Measurements from ENCODE around the gene ARPP19.
A peak's percentile ranks its signal among the peaks of the same experiment; 100 is the strongest.
"Not testable (repeated sequence)": the region's sequence is repeated elsewhere in the genome, so short reads cannot be mapped to it uniquely, and the experiment has no call there.

ARPP19 gene, protein sequence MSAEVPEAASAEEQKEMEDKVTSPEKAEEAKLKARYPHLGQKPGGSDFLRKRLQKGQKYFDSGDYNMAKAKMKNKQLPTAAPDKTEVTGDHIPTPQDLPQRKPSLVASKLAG

DNA sequence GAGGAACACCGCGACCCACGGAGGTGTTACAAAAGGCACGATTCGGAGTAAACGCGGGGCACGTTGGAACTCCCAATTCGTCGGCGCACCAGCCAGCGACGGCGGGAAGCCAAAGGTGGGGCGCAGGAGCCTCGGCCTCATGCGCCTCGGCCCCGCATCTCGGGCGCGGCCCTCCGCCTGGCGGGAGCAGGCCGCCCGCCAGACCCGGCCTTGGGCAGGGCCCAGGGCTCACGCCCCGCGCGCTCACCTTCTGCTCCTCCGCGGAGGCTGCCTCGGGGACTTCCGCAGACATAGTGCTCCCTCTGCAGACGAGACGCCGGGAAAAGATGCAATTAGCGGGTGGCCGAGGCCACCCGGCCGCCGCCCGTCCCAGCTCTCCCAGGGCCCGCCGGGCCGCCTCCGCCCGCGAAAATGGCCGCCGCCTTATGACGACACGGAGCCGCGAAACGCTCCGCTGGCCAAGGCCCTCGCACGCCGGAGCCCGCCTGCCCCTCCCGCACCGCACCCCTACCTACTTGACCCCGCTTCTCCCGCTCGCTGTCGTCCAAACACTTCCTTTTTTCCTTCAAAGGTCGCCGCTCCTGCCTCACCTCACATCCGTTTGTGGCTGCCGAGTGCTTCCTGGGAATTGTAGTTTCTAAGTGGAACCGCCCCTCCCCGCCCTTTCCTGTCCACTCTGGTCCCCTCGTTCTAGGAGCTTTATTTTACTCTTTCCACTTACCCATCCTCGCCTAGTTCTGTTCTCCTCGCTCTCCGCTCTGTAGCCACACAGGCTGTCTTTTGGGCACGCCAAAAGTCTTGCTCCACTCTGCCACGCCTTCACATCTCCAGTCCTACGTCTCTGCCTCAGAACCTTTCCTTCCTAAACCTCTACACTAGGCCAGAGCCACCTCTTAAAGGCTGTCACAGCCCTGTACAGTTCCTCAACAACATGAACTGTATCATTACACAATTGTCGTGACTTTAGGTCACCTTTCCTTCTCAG lies at the start of gene ARPP19:
TSS of gene ARPP19 (minus strand) at position 430 of the 985 bp plus-strand sequence. CDS start at position 292, 138 bp downstream.
- peak; percentile 68 to 76 for DNase-seq

DNA sequence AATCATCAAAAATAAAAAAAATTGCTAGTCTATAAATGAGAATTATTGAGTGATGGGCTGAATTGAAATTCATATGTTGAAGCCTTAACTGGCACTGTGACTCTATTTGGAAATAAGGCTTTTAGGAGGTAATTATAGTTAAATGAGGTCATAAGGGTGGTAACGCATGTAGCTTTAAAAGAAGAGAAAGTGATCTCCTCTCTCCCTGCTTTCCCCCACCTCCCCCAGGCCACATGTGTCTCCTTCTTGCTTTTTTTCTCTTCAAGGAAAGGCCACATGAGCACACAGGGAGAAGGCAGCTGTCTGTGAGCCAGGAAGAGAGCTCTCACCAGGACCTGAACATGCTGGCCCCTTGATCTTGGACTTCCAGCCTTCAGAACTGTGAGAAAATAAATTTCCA lies 48.2 kb upstream of the ARPP19 start:
- no peak for DNase-seq

DNA sequence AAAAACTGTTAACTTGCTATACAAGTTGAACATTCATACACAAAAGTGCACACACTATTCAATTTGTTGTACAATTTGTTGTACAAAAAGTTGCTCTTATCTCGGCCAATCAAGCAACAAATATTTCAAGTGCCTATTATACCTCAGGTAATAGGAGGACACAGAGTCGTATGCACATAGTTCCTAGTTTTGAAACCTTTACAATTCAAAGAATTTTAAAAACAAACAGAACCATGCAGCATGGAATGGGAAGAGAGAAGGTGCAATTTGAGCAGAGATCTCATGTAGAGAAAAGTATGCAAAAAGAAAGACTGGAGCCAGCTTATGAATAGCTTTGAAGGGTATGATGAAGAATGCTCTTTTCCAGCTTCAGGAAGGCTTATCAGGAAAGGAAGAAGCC lies 46.5 kb upstream of the ARPP19 start:
- DNase-seq: no peak

DNA sequence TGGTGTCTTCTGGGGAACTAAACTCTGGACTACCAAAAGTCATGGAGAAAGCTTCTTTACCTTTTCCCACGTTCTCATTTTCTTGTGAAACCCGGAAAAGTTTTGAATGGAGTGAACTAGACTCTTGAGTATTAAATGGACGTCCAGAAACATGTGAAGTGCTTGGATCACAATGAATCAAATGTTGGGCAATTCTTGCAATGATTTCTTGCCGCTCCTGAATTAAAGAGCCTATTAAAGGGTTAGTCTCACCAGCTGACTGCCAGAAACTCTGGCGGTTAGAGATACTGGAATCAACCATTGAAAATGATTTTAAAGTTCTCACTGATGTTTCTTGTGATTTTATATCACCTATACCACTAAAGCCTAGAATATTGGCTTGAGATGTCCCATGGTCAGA lies 40.8 kb upstream of the ARPP19 start:
- no peak for DNase-seq

DNA sequence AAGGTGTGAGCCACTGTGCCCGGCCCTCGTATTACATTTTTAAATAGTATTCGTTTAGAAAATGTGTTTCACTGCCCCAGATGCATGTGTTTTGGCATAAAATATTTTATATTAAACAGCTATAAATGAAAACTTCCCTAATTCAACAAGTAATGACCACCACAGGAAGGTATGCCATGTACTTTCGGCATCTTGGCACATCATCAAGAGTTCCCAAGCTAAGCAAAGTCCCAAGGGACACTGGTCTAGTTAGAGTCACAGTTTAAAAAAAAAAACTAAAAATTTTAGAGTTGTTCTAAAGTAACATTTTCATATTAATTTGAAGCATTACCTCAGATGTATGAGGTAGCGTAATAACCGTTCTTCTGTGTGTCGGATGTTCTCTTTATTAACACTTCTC lies 15.6 kb upstream of the ARPP19 start:
- no peak for DNase-seq

DNA sequence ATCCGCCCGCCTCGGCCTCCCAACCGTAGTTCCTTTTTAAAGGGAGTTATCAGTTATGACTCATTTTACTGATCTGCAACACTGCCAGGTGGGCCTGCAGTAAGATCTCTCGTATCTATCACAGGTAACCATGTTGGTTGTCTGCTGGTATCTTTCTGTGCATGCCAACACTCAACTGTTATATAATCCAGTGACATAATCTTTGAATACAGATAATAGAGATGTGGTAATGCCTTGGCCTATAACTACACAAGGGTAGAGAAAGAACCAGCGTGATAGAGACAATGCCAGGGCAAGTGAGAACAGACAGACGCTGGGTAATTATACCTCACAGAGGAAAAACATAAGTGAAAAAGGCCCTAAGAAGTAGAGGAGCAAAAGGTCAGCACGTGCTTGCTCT lies 11.0 kb upstream of the ARPP19 start:
- no peak for DNase-seq

DNA sequence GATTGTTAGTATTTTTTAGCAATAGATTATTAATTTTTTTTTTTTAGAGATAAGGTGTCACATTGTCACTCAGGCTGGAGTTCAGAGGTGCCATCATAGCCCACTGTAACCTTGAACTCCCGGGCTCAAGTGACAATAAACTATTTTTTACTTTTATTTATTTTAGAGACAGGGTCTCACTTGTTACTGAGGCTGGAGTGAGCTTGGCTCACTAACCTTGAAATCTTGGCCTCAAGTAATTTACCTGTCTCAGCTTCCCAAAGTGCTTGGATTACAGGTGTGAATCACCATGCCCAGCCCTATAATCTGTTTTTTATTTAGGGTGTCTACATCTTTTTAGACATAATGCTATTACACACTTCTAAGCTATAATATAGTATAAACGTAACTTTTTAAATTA lies 7.9 kb upstream of the ARPP19 start:
- no peak for DNase-seq

DNA sequence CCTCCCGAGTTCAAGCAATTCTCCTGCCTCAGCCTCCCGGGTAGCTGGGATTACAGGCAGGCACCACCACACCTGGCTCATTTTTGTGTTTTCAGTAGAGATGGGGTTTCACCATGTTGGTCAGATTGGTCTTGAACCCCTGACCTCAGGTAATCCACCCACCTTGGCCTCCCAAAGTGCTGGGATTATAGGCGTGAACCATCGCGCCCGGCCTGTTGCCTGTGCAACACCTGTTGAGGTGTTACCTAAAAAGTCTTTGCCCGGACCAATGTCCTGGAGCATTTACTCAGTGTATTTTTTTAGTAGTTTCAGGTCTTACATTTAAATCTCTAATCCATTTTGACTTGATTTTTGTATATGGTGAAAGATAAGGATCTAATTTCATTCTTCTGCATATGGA lies 6.7 kb upstream of the ARPP19 start:
- DNase-seq: not testable (repeated sequence)

DNA sequence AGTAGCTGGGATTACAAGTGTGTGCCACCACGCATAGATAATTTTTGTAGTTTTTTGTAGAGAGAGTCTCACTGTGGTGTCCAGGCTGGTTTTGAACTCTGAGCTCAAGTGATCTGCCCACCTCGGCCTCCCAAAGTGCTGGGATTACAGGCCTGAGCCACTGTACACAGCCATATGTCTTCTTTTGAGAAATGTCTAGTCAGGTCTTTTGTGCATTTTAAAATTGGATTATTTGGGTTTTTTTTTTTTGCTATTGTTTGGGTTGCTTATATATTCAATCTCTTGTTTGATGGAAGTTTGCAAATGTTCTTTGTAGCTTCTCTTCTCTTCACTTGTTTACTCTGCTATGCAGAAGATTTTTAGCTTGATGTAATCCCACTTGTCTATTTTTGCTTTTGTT lies 6.2 kb upstream of the ARPP19 start:
- DNase-seq: no peak

DNA sequence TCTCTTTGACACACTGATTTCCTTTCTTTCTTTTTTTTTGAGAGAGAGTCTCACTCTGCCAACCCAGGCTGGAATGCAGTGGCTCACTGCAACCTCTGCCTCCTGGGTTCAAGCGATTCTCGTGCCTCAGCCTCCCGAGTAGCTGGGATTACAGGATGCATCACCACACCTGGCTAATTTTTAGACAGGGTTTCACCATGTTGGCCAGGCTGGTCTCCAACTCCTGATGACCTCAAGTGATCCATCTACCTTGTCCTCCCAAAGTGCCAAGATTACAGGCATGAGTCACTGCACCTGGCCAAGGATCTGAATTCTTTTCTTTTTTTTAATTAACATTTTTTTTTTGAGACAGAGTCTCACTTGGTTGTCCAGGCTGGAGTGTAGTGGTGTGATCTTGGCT lies 5.8 kb upstream of the ARPP19 start:
- not testable (repeated sequence) for DNase-seq

DNA sequence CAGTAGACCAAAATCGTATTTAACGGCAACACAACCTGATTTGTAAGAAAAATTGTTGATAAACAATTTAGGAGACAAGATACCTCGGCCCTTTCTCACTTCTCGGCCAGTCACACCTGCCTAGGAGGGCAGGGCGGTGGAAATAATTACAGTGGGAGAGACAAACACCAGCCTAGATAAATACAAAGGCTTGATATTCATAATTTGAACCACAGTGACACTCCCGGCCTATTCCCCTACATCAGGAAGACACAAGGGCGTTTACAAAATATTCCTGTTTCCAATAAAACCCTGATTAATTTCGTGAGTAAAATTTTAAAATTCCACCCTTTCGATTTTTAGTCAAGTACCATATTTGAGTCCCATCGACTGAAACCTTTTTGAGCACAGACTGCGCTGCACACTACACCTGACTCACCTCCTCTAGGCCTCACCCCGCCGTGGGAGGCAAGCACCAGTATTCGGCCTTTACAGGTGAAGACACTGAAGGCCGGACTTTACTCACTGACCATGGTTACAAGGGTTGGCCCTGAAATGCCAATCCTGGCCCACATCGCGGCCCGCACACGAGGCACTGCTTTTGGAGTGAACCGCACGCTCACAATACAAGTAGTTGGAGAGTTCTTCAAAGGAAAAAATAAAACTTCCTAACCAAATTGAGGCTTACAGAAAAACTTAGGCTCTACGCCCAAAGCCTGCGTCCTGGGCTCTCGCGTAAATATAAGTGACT lies 794 bp downstream of the ARPP19 start:
- peak; percentile 40 to 44 for DNase-seq

DNA sequence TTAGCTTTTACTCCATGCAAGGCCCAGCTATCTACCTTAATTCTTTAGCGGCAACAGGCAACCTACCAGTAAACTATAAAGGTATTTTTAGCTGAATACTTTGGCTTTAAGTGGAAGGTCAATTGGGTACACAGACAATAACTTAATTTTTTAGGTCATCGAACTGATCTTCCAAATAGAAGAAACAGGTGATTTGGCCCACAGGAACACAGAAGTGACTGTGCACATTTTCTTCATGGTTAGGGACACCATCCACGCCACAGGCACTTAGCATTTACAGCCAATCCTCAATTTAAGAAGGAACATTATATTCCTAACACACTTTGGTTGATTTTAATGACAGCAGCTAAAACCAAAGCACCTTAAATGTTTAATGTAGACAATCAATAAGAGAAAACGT lies 1.9 kb downstream of the ARPP19 start:
- no peak for DNase-seq

DNA sequence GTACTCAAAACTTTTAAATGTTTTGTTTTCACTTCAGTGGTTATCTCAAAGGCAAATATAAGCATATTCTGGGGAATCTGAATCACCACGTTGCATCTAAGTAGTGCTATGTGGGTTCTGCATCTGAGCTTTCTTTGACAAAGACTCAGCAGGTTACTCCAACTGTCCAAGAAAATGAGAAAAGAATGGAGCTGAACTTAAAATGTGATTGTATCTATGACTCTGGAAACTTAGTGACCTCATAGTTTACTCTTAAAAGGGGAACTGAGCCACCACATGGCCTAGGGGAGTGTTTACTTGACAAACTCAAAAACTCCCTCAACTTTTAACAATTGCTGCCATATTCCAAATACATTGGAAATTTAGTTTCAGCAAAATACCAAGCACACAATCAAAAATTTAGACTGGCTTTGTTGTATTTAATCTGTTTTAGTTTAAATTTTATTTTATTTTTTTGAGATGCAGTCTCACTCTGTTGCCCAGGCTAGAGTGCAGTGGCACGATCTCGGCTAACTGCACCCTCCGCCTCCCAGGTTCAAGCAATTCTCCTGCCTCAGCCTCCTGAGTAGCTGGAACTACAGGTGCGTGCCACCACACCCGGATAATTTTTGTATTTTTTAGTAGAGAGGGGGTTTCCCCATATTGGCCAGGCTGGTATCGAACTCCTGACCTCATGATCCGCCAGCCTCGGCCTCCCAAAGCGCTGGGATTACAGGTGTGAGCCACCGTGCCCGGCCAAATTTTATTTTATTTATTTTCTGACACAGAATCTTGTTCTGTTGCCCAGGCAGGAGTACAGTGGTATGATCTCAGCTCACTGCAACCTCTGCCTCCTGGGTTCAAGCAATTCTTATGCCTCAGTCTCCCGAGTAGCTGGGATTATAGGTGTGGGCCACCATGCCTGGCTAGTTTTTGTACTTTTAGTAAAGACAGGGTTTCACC lies 3.1 kb downstream of the ARPP19 start:
- DNase-seq: not testable (repeated sequence)

DNA sequence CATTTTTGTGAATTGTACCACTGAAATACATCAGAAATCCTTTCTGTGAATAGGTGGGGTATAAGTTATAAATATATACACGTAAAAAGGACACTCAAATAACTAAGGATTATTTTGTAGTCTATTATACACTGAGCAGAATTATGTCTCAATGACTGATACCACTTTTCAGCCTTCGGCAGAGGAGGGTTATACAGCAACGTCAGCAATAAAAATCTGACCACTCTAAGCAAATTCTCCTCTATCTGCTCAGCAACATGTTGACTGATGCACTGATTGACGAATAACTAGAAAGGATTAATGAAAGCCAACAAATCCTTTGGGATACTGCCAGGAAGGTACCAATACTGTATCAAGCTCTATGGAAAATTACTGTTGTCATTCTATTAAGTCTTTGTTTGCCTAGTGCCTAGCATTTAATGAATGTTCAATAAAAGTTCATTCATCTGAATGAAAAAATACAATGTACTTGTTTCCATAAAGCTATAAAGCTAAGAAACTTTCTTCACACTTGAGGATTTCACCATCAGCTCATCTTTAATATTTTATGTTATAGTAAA lies 5.2 kb downstream of the ARPP19 start:
- no peak for DNase-seq

DNA sequence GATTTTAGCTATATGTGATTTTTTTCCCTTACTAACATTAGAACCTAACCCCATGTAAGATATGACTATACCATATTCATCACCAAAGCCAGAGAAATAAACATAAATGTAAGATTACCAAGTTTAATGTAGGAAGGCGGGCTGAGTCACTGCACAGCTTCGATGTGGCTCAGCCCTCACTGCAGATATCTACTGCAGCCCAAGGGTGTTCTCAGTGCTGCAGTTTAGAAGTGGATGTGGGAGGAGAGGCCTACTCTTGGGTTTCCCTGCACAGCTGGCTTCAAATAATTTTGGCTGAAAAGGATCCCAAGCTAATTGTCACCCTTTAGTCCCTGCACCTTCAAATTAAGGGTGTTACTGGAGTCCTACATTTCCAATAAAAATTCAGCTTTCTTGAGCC lies 9.3 kb downstream of the ARPP19 start:
- peak; percentile 27 to 35 for DNase-seq

DNA sequence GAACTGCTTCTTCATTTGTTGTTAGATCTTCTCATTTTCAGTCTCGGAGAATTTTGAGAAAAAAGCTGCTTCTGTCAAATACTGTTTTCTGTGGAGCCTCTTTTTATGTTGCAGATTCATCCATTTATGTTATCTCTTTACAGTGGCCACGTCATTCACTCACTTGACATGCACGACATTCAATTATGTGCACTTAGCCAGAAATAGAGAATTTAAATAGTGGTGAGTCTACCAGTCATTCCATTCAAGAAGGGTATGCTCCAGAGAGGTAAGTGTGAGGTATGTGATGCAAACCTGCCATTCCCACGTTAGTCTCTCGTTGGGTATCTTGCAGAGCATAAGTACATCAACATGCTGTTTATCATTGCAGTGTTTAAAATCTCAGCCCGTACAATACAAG lies 9.8 kb downstream of the ARPP19 start:
- DNase-seq: no peak

DNA sequence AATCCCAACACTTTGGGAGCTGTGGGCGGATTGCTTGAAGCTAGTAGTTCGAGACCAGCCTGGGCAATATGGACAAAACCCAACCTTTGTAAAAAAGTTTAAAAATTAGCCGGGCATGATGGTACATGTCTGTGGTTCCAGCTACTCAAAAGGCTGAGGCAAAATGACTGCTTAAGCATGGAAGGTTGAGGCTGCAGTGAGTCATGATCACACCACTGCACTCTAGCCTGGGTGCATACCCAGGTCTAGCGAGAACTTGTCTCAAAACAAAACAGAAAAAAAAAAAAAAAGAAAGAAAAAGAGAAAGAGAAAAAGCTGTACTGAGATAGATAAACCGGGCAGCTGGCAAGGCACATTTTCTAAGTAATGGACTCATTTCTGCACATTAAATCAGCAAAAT lies 10.6 kb downstream of the ARPP19 start:
- DNase-seq: peak; percentile 22 to 58

DNA sequence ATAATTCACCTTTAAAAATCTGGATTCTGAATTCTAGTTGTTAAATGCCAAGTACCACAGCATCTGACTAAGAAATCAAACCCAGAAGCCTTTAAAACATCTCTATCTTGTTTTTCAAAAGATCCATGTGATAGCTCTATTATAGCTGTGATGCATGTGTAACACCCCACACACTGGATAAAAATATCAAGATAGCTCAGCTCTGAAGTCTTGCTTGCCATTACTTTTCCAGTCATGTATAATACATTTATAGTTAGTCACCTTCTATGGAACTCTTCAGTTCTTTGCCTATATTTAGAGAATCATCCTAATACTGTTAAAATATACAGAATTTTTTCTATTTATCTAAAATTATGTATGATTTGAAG lies 11.6 kb downstream of the ARPP19 start:
- DNase-seq: no peak

DNA sequence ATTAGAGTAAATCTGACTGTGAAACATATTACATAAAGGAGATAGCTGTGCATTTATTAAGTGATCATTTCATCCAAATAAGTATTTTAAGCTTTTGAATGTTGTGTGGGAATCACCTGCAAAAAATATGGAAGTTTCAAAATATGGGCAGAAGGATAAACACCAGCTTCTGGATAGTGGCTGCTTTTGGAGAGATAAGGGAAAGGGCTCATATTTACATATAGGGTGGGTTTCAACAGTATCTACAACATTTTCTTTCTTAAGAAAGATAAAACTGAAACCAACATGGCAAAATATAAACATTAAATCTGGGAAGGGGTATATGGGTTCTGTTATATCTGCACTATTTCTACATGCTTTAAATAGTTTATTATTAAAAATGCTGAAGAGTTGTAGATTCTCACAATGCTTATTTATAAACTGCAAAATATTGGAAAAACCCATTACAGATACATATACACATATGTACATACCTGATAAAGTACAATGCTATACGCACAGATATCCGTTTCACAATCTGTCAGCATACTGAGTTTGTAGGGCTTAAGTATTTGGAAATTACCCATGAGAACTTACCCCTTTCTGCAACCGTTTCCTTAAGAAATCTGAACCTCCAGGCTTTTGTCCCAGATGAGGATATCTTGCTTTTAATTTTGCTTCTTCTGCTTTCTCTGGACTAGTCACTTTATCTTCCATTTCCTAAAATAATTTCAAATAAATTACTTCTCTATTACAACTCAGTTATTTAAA lies 12.1 kb downstream of the ARPP19 start:
- no peak for DNase-seq

DNA sequence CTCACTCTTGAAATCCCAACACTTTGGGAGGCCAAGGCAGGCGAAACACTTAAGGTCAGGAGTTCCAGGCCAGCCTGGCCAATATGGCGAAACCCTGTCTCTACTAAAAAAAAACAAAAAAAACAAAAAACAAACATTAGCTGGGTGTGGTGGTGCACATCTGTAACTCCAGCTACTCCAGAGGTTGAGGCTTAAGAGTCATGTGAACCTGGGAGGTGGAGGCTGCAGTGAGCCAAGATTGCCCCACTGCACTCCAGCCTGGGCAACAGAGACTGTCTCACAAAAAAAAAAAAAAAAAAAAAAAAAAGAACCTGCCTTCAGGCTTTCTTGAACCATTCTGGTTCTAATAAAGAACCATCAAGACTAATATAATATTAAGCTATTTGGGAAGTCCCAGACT lies 16.5 kb downstream of the ARPP19 start:
- DNase-seq: no peak

DNA sequence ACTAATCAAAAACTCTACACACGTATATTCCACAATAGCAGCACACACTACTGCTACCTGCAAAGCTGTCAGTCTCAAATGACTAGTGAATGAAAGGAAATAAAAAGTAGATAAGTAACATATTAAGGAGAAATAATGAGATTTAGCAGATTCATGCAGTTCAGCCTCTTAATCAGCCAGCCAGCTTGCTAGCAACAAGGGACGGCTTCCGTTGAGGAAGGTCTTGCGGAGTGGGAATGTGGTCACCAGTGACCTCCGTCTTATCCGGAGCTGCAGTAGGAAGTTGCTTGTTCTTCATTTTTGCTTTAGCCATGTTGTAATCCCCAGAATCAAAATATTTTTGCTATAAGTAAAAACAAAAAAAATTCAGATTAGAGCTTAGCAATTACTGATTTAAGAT lies 17.1 kb downstream of the ARPP19 start:
- no peak for DNase-seq

DNA sequence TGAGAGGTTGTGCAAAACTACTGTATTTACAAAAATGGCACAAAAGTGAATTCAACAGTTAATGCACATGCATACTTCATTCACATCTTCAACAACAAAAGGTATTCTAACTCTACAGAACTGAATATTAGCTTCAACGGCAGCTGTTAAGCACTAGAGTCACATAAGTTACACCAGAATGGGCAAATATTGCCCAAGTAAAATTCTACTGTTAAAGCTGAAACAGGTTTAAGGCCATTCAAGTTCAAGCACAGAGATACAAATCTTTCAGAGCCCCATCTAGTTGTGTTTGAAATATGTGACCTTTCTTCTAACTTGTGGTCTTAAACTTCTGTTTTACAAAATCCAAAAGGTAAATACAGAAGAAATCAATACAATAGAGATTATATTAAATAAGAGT lies 17.6 kb downstream of the ARPP19 start:
- not testable (repeated sequence) for DNase-seq

All from stimulated activated CD4-positive, alpha-beta T cell treated with anti-CD3 and anti-CD28 coated beads, Interleukin-4, amount 100 ng/mL, for 4 hours (primary cell).